Astrocyte (in vitro differentiated cells and primary cell): ENCODE measurements around the gene SMYD2. TPM values are rescaled to one million over a fixed set of nuclear protein-coding genes. Genes with fewer than 3 reads are reported as not detected.

Experiments
- DNase-seq: peaks from one replicate; pipeline ENCODE4 v3.0.0-alpha.2; 2010; ENCODE audit warnings: low read depth
- FAIRE-seq: peaks from 2 replicates; lab custom pipeline; 2011; peaks lifted over from hg19 to GRCh38; lab: Jason Lieb, UNC
- H2AFZ ChIP-seq: 2 replicates; pipeline ENCODE4 v1.6.0; 2012; ENCODE audit warnings: low read depth, low read length, inconsistent platforms
- H3K27ac ChIP-seq: 2 replicates; pipeline ENCODE4 v1.5.1; 2011; ENCODE audit warnings: low read depth, low read length, inconsistent platforms
- H3K27me3 ChIP-seq: 2 replicates; pipeline ENCODE4 v1.6.0; 2011; ENCODE audit warnings: low read length, inconsistent platforms; ENCODE audit not compliant: insufficient read depth
- H3K36me3 ChIP-seq: 2 replicates; pipeline ENCODE4 v1.5.1; 2011; ENCODE audit warnings: low read length, inconsistent platforms; ENCODE audit not compliant: insufficient read depth
- H3K4me1 ChIP-seq: 2 replicates; pipeline ENCODE4 v1.5.1; 2011; ENCODE audit warnings: low read length, inconsistent platforms; ENCODE audit not compliant: insufficient read depth
- H3K4me2 ChIP-seq: 2 replicates; pipeline ENCODE4 v1.6.0; 2012; ENCODE audit warnings: low read length, inconsistent platforms
- H3K4me3 ChIP-seq: 2 replicates; pipeline ENCODE4 v1.5.1; 2011; ENCODE audit warnings: low read depth, mild to moderate bottlenecking, low read length, inconsistent platforms; ENCODE audit not compliant: insufficient read depth
- H3K79me2 ChIP-seq: 2 replicates; pipeline ENCODE4 v1.6.0; 2012; ENCODE audit warnings: mild to moderate bottlenecking, low read length, inconsistent platforms; ENCODE audit not compliant: insufficient read depth
- H3K9ac ChIP-seq: 2 replicates; pipeline ENCODE4 v1.6.0; 2012; ENCODE audit warnings: mild to moderate bottlenecking, low read length, inconsistent platforms
- H3K9me3 ChIP-seq: 2 replicates; pipeline ENCODE4 v1.5.1; 2012; ENCODE audit warnings: low read depth, mild to moderate bottlenecking, low read length, inconsistent platforms; ENCODE audit not compliant: insufficient read depth
- H4K20me1 ChIP-seq: 2 replicates; pipeline ENCODE4 v1.6.0; 2012; ENCODE audit warnings: low read length, inconsistent platforms; ENCODE audit not compliant: insufficient read depth
- H3K27ac Mint-ChIP-seq: one replicate; pipeline ENCODE4 v1.8.0; 2021; ENCODE audit warnings: mild to moderate bottlenecking, mixed read lengths; ENCODE audit not compliant: unreplicated experiment
- H3K27me3 Mint-ChIP-seq: one replicate; pipeline ENCODE4 v1.8.0; 2021; ENCODE audit warnings: low read depth, mixed read lengths; ENCODE audit not compliant: unreplicated experiment
- H3K36me3 Mint-ChIP-seq: one replicate; pipeline ENCODE4 v1.8.0; 2021; ENCODE audit warnings: low read depth, mixed read lengths; ENCODE audit not compliant: unreplicated experiment
- H3K4me1 Mint-ChIP-seq: one replicate; pipeline ENCODE4 v1.8.0; 2021; ENCODE audit warnings: low read depth, mixed read lengths; ENCODE audit not compliant: unreplicated experiment
- H3K4me3 Mint-ChIP-seq: one replicate; pipeline ENCODE4 v1.8.0; 2021; ENCODE audit warnings: mild to moderate bottlenecking, moderate library complexity, mixed read lengths; ENCODE audit not compliant: unreplicated experiment
- H3K9me3 Mint-ChIP-seq: one replicate; pipeline ENCODE4 v1.8.0; 2021; ENCODE audit warnings: mild to moderate bottlenecking, mixed read lengths; ENCODE audit not compliant: unreplicated experiment
- EZH2 ChIP-seq: IDR thresholded peaks from 2 replicates; pipeline ENCODE4 v1.6.1; 2012; ENCODE audit warnings: mild to moderate bottlenecking, low read length, inconsistent platforms; ENCODE audit not compliant: insufficient read depth
- total RNA-seq: library from RNA; stranded (reverse); gene quantifications from 2 replicates; pipeline ENCODE4 v1.2.1, GENCODE V29; 2021
- TF ChIP-seq, protein P1 (sequence below): IDR thresholded peaks from 2 replicates; pipeline ENCODE4 v1.5.1; 2011; ENCODE audit warnings: low read depth, mild to moderate bottlenecking, inconsistent platforms, low read length, moderate library complexity; ENCODE audit not compliant: insufficient read depth

Gene SMYD2
- total RNA-seq, 1 donor from 2014 or later = 38.6 TPM

DNA sequence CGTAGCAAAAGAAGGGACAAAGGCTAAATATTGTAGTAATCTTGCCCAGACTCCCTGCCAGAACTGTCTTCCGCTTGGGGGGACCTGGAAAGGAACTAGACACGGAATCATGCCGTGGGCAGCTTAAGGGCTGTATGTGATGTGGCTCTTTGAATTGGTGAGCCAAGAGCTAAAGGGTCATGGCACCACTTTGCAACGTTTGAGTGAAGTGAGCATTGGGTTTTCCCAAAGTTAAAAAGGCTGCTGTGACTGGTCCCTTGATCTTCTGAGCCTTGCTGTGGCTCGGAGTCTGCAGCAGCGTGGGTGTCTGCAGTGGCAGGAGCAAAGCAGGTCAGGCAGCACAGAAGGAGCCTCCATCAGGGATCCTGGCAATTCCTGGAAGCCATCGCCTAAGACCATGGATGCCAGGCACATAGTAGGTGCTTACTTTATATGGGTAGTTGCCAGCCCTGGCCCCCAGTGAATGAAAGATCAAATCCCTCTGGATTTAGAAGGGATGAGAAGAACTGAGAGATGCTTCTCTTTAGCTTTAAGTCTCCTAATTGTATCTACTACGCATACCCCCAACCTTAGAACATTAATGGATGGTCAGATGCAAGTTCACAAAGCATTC, 1.8 kb downstream of the SMYD2 start:
- H3K4me3 Mint-ChIP-seq = peak overlapping the region; percentile 95
- H3K4me1 Mint-ChIP-seq = peaks cover 15% of the 10 kb centered on the region
- no peaks in the 10 kb centered on the region for H3K27me3 Mint-ChIP-seq
- no peak for TF ChIP-seq EZH2
- TF ChIP-seq, protein P1, sequence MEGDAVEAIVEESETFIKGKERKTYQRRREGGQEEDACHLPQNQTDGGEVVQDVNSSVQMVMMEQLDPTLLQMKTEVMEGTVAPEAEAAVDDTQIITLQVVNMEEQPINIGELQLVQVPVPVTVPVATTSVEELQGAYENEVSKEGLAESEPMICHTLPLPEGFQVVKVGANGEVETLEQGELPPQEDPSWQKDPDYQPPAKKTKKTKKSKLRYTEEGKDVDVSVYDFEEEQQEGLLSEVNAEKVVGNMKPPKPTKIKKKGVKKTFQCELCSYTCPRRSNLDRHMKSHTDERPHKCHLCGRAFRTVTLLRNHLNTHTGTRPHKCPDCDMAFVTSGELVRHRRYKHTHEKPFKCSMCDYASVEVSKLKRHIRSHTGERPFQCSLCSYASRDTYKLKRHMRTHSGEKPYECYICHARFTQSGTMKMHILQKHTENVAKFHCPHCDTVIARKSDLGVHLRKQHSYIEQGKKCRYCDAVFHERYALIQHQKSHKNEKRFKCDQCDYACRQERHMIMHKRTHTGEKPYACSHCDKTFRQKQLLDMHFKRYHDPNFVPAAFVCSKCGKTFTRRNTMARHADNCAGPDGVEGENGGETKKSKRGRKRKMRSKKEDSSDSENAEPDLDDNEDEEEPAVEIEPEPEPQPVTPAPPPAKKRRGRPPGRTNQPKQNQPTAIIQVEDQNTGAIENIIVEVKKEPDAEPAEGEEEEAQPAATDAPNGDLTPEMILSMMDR = no peak
- no peak overlapping the region for H3K9ac ChIP-seq
- H2AFZ ChIP-seq = no peak overlapping the region
- no peaks in the 10 kb centered on the region for H3K9me3 Mint-ChIP-seq
- no peak overlapping the region for H3K27ac ChIP-seq
- no peaks in the 10 kb centered on the region for H3K36me3 ChIP-seq
- no peak for DNase-seq
- H3K27ac Mint-ChIP-seq = no peak overlapping the region
- H3K36me3 Mint-ChIP-seq = peaks cover 2% of the 10 kb centered on the region
- FAIRE-seq = no peak
- peaks cover 50% of the 10 kb centered on the region for H3K79me2 ChIP-seq
- no peaks in the 10 kb centered on the region for H3K9me3 ChIP-seq
- peaks cover 15% of the 10 kb centered on the region for H4K20me1 ChIP-seq
- H3K4me3 ChIP-seq = peak overlapping the region; percentile 79
- peak overlapping the region; percentile 95 for H3K4me2 ChIP-seq
- H3K4me1 ChIP-seq = peaks cover 11% of the 10 kb centered on the region
- no peaks in the 10 kb centered on the region for H3K27me3 ChIP-seq

DNA sequence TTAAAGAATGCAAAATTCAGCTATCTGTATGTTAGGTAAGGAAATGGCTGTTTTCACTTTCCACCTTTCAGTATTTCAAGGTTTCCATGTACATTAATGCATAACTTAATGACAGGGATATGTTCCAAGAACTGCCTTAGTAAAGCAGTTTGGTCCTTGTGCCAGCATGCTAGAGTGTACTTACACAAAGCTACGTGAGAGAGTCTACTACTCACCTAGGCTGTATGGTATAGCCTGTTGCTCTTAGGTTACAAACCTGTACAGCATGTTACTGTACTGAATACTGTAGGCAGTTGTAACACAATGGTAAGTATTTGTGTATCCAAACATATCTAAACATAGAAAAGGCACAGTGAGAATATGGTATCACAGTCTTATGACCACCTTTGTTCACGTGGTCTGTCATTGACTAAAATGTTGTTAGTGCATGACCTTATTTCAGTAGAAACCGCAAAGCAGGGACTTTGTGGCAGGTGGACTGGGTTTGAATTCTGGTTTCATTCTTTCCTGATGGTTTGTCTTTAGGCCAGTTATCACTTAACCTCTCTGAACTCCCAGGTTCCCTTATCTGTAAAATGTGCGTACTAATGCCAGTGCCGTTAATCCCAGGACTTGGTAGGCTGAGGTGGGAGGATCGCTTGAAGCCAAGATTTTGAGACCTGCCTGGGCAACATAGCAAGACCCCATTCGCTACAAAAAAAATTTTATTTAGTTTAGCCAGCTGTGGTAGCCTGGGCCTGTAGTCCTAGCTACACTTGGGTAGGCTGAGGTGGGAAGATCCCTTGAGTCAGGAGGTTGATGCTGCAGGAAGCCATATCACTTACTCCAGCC, 4.9 kb downstream of the SMYD2 start:
- Histone ChIP-seq H3K79me2 (peaks cover 64% of the 10 kb centered on the region), H3K4me2 (no peak overlapping the region), H3K9me3 (no peaks in the 10 kb centered on the region), H3K36me3 (no peaks in the 10 kb centered on the region), H3K27ac (no peak overlapping the region), H2AFZ (no peak overlapping the region), H3K4me1 (peaks cover 5% of the 10 kb centered on the region), H3K4me3 (no peak overlapping the region), H3K27me3 (no peaks in the 10 kb centered on the region), H4K20me1 (peaks cover 22% of the 10 kb centered on the region), H3K9ac (no peak overlapping the region)
- H3K27ac Mint-ChIP-seq = no peak overlapping the region
- H3K27me3 Mint-ChIP-seq = no peaks in the 10 kb centered on the region
- TF ChIP-seq, protein P1 = no peak
- no peak for TF ChIP-seq EZH2
- DNase-seq (no peak), FAIRE-seq (no peak)
- peaks cover 21% of the 10 kb centered on the region for H3K4me1 Mint-ChIP-seq
- H3K36me3 Mint-ChIP-seq = peaks cover 10% of the 10 kb centered on the region
- H3K9me3 Mint-ChIP-seq = no peaks in the 10 kb centered on the region
- no peak overlapping the region for H3K4me3 Mint-ChIP-seq
